Kasumi-1 (cell line): ENCODE data around the gene B3GALNT1.

Source experiments
- DNase-seq, 2 experiments: peaks; one replicate each; lab custom pipeline; 2025; lab: John Stamatoyannopoulos, UW

B3GALNT1 gene

GRCh38 chr3:161073181-161073580 lies 32.0 kb downstream of the B3GALNT1 start:
- no peak for DNase-seq

- DNase-seq, result no peak
These were observed 32.4 kb downstream of the B3GALNT1 start for GRCh38 chr3:161072751-161073150.

DNA sequence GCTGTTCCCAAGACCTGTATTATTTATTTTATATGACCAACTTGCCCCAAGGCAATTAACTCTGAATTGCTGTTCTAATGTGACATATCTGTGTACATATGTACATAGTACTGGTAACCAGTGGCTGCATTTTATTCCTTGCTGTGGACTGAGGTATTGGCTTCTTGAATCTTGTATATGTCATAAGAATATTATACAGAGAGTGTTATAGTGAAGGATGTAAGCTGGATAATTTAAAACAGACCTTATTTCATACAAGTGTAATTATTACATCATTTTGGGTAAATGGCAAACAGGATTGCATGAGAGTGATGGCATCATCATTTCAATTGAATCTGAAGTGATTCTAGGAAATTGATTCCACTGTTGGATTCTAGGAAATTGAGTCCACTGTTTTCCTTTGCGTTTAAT lies 32.9 kb downstream of the B3GALNT1 start:
- no peak for DNase-seq

DNA sequence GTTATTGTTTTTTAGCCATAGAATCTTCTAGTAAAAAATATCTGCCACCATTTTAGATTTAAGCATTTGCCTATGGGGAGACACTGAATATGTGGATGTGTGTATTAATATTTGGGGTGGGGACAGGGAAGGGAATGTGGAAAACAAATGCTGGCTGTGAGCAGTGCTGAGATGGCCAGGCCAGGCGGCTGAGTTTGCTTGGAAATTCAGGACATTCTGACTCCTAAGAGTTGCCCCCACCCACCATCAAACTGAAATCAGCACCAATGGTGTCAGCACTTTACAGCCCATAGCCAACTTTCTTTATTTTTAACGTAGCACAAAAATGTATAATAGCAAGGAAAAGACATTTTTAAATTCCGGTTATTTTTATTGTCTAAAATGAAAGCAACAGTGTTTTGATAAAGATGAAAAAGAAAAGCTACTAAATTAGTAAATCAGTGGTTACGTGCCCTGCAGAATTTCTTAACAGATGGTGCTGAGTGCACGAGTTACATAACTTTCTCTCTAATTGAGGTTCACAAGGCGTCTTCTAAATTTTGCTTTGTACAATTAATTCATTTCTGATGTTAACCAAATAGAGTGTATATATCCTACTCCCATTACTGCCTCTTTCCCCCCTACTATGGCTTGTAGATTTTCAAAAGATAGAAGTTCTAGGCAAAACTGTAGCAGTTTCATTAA lies 34.0 kb downstream of the B3GALNT1 start:
- DNase-seq, result no peak

GRCh38 chr3:161070252-161070930 lies 34.8 kb downstream of the B3GALNT1 start:
- no peak for DNase-seq

GRCh38 chr3:161069511-161070251 lies 35.5 kb downstream of the B3GALNT1 start:
- peak; percentile 62 to 73 for DNase-seq

DNA sequence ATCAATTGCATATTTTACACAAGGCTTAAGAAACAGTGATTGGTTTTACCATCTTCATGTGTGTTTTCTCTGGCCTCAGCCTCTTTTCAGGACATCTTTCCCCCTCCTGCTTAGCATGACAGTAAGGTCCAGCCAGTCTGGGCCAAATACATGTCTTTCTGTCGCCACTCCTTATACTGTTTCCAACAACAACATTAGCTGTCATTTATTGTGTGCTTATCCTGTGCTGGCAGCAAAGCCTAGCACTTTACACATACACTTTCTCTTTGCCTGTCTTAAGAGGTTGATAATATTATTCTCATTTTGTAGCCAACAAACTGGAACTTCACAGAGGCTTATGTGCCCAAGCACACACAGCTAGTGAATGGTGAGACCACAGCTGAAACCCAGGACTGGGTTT lies 37.8 kb downstream of the B3GALNT1 start:
- no peak for DNase-seq

DNA sequence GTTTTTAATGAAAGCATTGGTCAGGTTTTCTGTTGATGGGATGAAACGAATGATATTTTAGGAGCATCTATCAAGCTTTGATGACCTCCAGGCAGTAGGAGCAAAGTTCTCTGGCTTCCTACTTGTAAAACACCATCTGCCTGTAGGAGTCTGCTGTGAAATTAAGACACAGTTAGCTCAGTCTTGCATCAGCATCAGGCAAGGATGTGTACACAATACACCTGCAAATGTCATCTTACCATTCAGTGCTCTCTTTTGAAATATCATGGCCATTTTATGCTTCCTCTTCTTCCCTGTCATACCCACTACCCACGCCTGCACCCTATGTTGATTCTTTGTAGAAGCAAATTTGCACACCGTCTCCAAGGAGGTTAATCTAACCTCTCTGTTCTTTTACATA lies 38.2 kb downstream of the B3GALNT1 start:
- no peak for DNase-seq

GRCh38 chr3:161064413-161064812 lies 40.7 kb downstream of the B3GALNT1 start:
- no peak for DNase-seq

DNA sequence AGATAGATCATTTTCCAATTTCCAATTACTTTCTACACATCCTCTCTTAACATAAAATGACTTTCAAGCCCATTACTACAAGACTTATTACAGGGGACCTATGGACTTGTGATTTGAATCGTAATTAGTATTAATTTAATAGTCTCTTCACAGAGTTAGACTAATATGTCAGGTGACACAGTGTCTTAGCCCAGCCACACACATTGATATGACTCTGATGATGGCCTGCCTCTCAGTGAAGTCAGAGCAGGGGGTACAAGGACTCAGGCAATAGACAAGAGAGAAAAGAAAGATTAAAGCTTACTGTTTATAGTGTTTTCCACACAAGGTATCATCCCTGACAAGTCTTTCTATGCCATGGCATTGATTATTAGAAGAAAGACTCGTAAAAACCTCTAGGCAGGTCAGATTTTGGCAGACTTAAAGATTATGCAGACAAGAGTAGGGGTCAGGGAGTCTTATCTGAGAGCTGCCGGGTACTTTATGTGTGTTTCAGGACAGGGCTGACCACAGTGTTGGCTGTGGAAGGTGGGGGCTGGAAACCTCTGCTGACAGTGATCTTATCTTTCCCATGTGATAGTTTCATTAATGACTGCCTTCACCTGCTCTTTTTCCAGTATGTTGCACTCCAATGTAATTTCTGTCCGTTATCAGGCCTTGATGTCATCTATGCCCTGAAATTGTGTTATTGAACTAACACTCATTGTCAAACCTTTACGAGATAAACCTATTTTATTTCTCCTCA lies 50.1 kb downstream of the B3GALNT1 start:
- no peak for DNase-seq

DNA sequence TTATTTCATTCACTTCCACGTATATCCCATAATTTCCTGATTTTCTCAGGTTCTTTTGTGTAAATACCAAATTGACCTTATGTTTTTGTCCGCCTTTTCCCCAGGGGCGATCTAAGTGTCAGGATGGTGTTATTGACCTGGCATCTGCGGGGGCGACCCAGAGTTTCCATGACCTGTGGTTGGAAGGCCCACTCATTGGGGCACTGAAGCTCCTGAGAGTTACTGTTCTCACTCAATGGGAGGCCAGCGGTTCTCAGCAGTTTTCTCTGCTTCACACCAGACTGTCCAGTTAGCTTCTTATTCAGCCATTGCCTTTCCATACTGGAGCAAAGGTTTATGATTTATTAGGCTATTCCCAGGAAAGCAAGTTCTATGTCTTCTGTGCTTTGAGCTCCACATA lies 53.3 kb downstream of the B3GALNT1 start:
- DNase-seq, result no peak

GRCh38 chr3:161050935-161051334 lies 54.2 kb downstream of the B3GALNT1 start:
- peak; percentile 55 to 63 for DNase-seq

DNA sequence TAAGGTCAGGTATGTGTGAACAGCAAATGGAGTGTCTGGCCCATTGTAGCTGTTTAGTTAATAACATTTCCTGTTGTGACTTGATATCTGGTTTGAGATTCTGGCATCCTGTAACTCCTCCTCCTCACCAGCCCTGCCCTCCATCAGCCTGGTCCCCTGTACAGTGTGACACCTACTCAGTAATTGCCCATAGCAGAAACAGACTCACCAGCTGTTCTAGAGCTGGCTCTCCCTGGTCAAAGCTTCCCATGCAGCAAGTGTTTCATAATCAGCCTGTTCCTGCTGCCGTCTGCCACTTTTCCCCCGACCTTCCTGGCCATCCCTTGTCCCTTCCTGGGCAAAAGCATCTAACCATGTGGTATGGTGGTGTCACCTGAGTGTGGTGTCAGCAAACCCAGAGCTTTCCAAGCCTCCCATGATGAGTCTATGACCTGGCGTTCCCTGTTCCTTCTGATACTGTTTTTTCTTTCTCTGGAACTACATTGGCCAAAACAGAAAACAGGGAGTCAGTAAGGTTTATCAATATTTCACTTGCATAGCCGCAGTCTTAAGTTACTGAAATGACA lies 55.4 kb downstream of the B3GALNT1 start:
- DNase-seq, result no peak

- DNase-seq, result peak; percentile 7
These were observed 61.7 kb downstream of the B3GALNT1 start for GRCh38 chr3:161043336-161044035.

DNA sequence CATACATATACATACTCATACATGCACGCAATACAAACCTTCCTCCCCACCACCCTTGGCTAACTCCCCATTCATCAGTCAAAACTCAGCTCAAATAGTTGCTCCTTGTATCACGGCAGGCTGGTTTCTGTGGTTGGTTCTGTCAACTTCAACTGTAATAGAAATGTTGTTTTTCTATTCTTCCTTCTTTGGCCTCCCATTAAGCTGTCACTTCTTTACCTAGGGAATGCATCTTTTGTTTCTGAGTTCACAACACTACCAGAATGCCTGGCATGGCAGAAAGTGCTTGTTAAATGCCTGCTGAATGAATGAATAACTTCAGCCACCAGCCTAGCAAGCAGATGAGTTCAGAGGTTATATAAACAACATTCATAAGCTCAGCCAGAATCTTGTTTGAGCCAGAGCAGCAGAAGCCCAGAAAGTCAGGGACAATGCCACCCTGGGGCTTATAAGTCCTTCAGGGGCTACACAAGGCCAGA lies 63.1 kb downstream of the B3GALNT1 start:
- no peak for DNase-seq

- DNase-seq, result no peak
These were observed 66.4 kb downstream of the B3GALNT1 start for GRCh38 chr3:161038725-161039124.

- DNase-seq, result peak; percentile 85 to 88
These were observed 69.4 kb downstream of the B3GALNT1 start for GRCh38 chr3:161035711-161036110.

DNA sequence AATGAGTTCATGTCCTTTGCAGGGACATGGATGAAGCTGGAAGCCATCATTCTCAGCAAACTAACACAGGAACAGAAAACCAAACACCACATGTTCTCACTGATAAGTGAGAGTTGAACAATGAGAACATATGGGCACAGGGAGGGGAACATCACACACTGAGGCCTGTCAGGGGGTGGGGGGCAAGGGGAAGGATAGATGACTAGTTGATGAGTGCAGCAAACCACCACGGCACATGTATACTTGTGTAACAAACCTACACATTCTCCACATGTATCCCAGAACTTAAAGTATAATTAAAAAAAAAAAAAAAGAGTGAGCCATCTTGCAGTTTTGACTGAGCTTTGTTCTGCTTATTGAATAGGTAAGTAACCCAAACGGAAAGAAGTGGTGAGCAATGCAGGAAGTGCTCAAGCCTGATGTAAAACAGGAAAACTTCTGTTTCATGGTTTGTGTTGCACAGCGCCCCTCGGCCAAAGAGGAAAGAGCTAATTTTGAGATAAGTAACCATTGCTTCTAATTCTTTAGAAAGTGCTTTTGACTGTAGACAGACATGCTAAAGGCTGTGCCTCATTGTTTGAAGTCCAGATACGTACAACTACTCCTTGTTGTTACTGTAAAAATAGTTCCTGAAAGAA lies 70.1 kb downstream of the B3GALNT1 start:
- peak; percentile 91 to 95 for DNase-seq
